HG03175 (cell line): ENCODE data around the gene MAGI1.
"Not testable (repeated sequence)": the region's sequence is repeated elsewhere in the genome, so short reads cannot be mapped to it uniquely, and the experiment has no call there.

Experiments used
- ATAC-seq: cut with Tn5 transposase; IDR thresholded peaks from one replicate; pipeline ENCODE4 v1.9.1; 2021; ENCODE audit warnings: mild to moderate bottlenecking, moderate library complexity; ENCODE audit not compliant: unreplicated experiment

MAGI1 gene

GRCh38 chr3:65615329-65615728 is 423.4 kb downstream of the MAGI1 start:
- no peak for ATAC-seq

- no peak for ATAC-seq
These were observed 424.1 kb downstream of the MAGI1 start for GRCh38 chr3:65614585-65614984.

GRCh38 chr3:65607965-65608460 is 430.7 kb downstream of the MAGI1 start:
- not testable (repeated sequence) for ATAC-seq

- ATAC-seq, result no peak
These were observed 431.6 kb downstream of the MAGI1 start for GRCh38 chr3:65607101-65607500.

GRCh38 chr3:65605876-65606432 is 432.8 kb downstream of the MAGI1 start:
- ATAC-seq, result no peak

- no peak for ATAC-seq
These were observed 433.7 kb downstream of the MAGI1 start for GRCh38 chr3:65604863-65605526.

- ATAC-seq, result no peak
These were observed 435.1 kb downstream of the MAGI1 start for GRCh38 chr3:65603631-65604030.

GRCh38 chr3:65600888-65601287 is 437.8 kb downstream of the MAGI1 start:
- ATAC-seq, result no peak

- ATAC-seq, result no peak
These were observed 440.7 kb downstream of the MAGI1 start for GRCh38 chr3:65597952-65598413.

- no peak for ATAC-seq
These were observed 441.3 kb downstream of the MAGI1 start for GRCh38 chr3:65597226-65597951.

- no peak for ATAC-seq
These were observed 442.0 kb downstream of the MAGI1 start for GRCh38 chr3:65596571-65597225.

- no peak for ATAC-seq
These were observed 442.8 kb downstream of the MAGI1 start for GRCh38 chr3:65596029-65596300.

GRCh38 chr3:65595222-65596028 is 443.3 kb downstream of the MAGI1 start:
- ATAC-seq, result no peak

GRCh38 chr3:65593780-65594752 is 444.7 kb downstream of the MAGI1 start:
- no peak for ATAC-seq

- no peak for ATAC-seq
These were observed 447.4 kb downstream of the MAGI1 start for GRCh38 chr3:65591313-65591712.

- no peak for ATAC-seq
These were observed 449.8 kb downstream of the MAGI1 start for GRCh38 chr3:65588884-65589283.

- ATAC-seq, result no peak
These were observed 450.9 kb downstream of the MAGI1 start for GRCh38 chr3:65587650-65588439.

GRCh38 chr3:65584913-65585312 is 453.8 kb downstream of the MAGI1 start:
- no peak for ATAC-seq

- no peak for ATAC-seq
These were observed 454.7 kb downstream of the MAGI1 start for GRCh38 chr3:65584002-65584401.
